Measurements from ENCODE around the gene PPP1R16B.

Gene PPP1R16B

GRCh38 chr20:38961530-38962043 lies 156.1 kb downstream of the PPP1R16B start:
- no peak for TF ChIP-seq CTCF (conservative IDR thresholded peaks at IDR 0.05; ENCODE audit: low read depth, low read length)
- DNase-seq (ENCODE audit: low read depth) = no peak
- peak overlapping the region; percentile 95 for H3K4me3 ChIP-seq (ENCODE audit: low read length)

DNA sequence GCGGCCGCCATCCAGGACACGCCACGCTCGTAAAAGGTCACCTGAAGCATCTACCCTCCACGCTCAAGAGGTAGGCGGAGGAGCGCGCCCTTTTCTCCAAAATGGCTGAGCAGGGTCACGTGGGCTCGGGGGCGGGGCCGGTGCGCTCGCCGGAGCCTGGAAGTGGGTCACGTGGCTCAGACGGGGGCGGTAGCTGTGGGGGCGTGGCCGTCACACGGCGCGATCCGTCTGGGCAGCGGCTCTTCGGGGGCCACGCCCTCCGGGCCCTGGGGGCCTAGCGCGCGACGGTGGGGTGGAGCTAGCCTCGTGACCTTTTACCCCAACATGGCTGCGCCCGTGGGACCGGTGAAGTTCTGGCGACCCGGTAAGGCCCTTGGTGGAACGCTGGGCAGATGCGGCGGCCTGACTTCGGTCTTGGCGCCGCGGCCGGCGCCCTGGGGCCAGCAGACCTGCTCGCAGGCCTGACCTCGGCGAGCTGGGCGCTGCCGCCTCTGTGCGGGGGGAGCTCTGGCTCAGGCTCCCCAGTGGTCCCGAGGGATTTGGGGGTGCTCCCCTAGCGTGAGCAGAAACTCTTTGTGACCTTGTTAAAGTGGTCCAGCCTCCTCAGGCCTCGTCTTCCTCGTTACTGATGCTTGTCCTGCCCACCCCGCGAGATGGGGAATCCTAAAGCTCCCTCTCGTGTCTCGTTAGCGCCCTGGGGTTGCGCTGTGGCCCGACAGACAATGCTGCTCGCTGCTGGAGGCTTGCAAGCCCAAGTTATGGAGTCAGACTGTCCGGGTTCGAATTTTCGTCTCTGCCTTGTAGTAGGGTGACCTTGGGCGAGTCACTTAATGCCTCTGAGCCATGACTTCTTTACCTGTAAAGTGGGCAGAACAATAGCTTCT lies 156.8 kb downstream of the PPP1R16B start, which contains the start of gene DHX35:
Gene DHX35, plus strand, starts transcription at position 301 of the 884 bp plus-strand sequence. Its CDS starts 24 bp downstream, at position 325.
- TF ChIP-seq CTCF (conservative IDR thresholded peaks at IDR 0.05; ENCODE audit: low read depth, low read length) = peak; percentile 47
- peak within 1 kb of the TSS; percentile 95 for H3K4me3 ChIP-seq (ENCODE audit: low read length)
- DNase-seq (ENCODE audit: low read depth) = peak; percentile 81

DNA sequence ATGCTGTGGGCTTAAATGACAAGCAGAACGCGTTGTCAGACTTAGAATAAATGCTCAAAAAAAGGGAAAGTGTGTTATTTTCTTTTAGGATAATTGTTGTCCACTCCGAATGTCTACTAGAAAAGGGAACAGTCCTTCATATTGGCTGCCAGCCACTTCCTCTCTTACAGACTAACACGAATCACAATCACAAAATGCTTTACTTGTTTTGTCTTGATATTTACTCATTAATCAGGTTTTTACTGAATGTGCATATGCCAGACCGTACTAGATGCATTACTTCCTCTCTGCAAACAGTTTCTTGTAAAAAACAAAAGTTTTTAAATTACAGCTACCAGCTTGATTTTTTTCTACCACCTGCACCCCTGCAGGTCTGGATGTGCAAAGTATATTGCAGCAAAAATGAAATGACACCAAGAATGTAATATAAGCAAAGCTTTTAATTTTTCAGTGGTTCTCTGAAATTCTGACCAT lies 157.5 kb downstream of the PPP1R16B start:
- DNase-seq (ENCODE audit: low read depth) = no peak
- TF ChIP-seq CTCF (conservative IDR thresholded peaks at IDR 0.05; ENCODE audit: low read depth, low read length) = no peak
- H3K4me3 ChIP-seq (ENCODE audit: low read length) = peak overlapping the region; percentile 95

DNA sequence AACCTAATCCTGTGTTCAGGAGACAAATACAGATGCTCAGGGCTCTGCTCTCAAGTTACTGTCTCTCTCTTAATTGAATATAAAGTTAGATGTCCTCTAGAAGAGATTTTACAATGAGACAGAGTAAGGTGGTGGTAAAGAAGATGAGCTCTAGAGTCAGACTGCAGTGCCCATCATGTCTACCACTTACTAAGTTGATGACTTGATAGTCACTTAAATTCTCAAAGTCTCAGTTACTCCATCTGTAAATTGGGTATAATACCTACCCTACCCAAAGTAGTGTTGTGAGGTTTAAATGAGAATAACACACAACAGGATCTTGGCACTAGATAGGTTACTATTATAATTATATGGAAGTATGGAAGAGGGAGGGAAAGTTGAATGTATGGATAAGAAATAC lies 158.2 kb downstream of the PPP1R16B start:
- no peak overlapping the region for H3K4me3 ChIP-seq (ENCODE audit: low read length)
- TF ChIP-seq CTCF (conservative IDR thresholded peaks at IDR 0.05; ENCODE audit: low read depth, low read length) = no peak
- no peak for DNase-seq (ENCODE audit: low read depth)

DNA sequence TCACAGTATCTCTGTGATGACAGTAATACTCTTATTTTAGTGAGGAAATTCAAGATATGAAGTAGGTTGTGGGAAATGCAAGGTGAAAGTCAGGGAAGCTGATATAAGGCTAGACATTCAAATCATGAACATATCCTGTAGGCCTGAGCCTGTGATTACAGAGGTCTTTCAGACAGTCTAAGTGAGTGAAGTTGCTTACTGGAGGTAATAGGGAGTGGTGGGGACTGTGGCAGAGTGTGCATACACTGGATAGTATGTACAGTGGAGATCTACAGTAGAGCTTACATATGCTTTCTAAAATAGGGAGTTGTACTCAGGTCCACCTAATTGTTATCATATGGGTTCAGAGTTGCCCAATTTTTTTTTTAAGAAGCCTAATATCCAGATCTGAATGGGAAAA lies 159.8 kb downstream of the PPP1R16B start:
- H3K4me3 ChIP-seq (ENCODE audit: low read length) = no peak overlapping the region
- DNase-seq (ENCODE audit: low read depth) = no peak
- TF ChIP-seq CTCF (conservative IDR thresholded peaks at IDR 0.05; ENCODE audit: low read depth, low read length) = no peak

- TF ChIP-seq CTCF (conservative IDR thresholded peaks at IDR 0.05; ENCODE audit: low read depth, low read length) = no peak
- DNase-seq (ENCODE audit: low read depth) = no peak
- H3K4me3 ChIP-seq (ENCODE audit: low read length) = no peak overlapping the region
Observed at GRCh38 chr20:38968090-38968489, 162.6 kb downstream of the PPP1R16B start.
